Measurements from ENCODE around the gene C1orf105.

The C1orf105 gene

DNA sequence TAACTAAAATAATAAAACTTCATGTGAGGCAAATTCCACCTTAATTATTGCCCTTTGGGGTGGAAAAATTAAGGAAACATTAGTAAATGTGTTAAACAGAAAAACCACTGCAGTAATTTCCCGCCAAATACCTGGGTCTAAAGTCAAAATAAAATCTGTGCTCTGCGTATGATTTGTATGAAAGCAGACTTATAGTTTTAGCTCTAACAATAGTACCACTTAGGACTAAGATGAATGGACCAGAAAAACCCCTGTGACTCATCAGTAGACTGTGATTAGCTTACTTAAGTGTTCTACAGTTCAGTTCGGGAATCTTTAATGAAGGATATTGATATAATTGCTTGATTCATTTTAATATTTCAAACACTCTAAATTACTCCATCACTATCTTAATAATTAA is 23.3 kb upstream of the C1orf105 start:
- no peak for DNase-seq (ENCODE audit: low read depth)

DNA sequence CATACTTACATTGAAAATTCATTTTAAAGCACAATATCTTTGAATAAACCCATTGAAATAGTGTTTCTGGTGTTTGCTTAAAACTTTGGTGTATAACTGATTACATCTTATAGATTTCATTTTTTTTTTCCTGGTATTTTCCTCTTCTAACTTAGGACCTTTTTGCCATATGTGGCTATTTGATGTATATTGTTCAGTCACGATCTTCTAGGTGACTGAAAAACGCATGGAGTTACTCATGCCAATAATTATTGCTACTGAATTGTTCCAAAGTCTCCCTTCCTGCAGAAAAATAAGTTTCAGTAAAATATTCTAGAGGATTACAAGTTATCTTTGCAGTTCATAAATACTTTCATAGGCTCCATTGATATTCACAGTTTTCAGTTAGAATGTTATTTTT is 22.9 kb upstream of the C1orf105 start:
- no peak for DNase-seq (ENCODE audit: low read depth)

DNA sequence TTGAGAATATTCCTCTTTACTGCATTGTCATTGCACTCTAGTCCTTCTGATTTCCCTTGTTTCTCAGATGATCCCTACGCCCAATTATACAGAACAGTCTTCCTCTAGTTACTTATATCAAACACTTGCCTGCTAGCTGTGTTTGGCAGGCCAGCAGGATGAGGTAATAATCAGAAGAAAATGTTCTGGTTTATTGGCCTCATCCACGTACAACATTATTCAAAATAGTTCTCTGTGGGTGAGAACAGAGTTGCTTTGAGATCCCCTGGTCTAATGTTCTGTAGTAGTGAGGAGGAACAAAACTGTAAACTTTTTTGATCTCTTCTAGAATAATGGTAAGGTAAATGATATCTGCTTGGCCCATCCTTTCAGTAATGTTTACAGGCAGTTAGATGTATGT is 22.3 kb upstream of the C1orf105 start:
- no peak for DNase-seq (ENCODE audit: low read depth)

DNA sequence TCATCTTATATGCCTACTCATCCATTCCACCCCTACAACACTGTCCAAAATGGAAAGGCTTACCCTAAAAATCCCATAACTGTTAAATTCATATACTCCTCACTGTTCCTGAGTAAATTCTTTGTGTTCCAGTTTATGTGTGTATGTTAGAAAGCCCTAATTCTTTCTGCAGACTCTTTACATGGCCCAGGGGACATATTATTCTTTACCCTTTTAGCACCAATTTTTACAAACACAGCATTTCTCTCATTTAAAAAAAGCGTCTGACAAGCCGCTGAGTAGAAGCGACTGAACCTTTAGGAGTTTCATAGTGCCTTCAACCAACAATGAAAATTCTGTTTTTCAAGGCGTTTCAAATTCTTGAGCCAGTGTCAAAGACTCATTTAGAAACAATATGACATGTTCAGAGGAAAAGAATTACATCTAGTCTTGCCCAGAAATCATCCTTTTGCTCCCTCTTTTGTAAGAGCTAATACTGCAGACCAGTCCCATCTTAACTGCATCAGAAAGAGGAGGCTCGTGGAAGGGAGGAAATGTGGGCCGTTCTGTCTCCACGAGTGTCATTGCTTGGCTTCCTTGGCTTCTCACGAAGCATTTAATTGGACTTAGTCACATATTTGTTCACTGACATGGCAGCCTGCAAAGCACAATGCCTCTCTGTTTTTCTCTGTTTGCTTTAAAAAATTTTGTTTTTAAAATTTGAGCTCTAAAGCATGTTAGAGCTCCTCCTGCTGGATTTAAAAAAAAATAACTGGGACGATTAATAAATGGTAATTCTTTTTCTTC is 21.3 kb upstream of the C1orf105 start:
- DNase-seq (ENCODE audit: low read depth) = peak; percentile 94

DNA sequence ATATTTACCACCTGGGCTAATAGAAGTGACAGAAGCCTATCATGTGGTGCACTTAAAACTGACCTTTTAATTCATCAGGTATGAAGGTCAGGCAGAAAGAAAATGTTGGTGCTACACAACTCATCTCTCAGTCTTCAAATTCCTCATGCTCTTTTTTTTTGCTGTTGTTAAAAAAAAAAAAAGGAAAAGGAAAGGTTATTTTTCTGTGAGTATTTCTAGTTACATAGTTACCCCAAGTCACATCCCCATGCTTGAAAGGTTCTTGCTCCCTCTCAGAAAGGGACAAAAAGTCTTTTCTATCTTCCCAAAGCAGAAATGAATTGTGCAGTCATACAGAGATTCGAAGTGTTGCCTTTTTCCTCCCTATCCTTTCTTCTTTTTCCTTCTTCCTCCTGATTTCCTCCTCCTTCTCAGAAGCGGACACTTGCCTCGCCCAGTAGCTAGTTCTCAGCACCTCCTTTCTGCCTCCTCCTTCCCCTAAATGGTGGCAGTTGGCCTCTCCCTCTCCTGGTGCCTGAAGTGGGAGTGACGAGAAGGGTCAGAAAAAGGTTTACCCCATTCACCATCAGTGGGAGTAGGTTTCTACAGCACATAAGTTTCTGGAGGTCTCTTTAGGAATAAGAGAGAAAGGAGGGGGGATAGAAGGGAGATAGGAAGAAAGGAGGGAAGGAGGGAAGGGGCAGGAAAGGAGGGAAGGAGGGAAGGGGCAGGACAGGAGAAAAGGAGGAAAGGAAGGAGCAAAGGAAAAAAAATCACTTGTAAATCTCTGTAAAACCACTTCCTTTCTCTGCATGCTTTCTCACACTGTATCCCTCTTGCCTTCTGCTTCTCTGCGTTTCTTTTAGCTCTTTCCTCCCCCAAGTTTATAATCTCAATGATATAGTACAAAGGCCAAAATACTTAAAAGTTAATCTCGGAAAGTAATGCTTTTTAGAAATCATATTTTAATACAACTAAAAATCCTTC is 20.4 kb upstream of the C1orf105 start:
- no peak for DNase-seq (ENCODE audit: low read depth)

DNA sequence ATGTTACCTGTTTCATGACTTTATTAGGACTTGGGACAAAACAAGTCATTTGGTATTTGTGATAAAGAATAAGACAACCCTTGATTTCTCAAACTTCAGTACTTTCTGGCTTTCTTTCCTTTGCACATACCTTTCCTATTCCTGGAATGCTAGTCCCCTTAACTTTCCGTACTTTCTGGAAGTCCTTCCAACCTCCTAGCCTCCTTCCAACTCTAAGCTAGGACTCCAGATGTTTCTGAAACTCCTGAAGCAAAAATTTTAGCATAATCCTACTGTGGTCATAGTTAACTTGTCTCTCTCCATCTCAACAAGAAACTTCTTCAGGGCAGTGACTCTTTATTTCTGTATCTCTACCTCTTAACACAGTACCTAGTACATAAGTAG is 19.8 kb upstream of the C1orf105 start:
- no peak for DNase-seq (ENCODE audit: low read depth)

DNA sequence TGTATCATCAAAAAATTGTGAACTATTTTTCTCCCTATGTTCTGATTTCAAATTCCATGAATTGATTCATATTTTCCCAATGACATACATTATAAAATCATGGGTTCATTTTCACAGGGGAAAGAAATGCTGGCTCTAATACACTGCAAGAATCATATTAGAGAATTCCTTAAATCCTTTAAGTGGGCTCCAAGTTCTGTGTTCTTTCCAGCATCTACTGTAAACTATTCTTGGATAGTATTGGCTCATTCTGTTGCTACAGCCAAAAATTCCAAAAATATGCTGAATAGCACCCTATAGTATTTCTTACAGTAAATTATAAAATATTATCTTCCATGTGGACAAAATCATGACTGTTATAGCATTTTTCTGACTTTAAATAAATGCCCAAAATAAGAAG is 19.0 kb upstream of the C1orf105 start:
- no peak for DNase-seq (ENCODE audit: low read depth)

DNA sequence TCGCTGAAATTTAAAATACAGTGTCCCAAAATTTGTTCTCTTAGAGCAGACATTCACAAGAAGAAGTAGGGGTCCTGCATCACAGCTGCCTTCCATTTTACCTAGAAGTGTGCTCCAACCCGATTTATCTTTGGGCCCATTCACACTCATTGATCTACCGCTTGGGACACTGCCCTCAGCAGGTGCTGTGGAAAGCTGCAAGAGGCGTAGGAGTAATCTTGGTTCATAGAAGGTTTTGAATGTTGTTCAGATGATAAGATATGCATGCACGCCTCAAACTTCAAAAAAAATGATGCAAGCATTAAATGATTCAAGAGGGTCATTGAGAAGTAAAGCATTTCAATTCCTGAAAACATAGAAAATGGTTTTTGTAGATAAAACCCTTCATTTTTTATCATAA is 18.6 kb upstream of the C1orf105 start:
- DNase-seq (ENCODE audit: low read depth) = no peak

DNA sequence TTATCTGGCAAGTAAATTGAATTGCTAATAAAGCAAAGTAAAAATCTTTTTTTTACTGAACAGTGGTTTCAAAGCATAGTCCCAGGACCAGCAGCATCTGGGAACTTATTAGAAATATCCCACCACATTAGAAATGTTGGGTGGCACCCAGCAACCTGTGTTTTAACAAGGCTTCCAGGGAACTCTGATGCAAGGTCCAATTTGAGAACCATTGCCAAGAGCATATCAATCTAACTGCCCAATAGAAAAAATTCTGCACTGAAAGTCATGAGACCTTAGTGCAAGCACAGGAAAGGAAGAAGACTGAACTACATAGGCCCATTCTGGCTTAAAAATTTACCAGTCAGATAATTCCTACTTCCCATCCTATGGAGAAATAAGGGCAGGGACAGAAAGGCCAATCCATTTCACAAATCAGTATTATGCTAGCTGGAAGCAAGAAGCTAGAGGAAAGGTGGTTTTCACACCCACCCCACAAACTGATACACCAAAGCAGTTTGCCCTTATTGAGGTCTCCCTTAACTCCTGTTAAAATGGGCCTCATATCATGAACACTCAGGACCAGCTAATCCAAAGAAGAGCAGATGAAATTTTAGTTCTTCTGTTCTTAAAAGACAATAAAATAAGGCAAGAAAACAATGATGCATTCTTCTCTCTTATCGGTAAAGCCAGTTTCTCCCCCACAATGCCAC is 17.5 kb upstream of the C1orf105 start:
- DNase-seq (ENCODE audit: low read depth) = no peak

DNA sequence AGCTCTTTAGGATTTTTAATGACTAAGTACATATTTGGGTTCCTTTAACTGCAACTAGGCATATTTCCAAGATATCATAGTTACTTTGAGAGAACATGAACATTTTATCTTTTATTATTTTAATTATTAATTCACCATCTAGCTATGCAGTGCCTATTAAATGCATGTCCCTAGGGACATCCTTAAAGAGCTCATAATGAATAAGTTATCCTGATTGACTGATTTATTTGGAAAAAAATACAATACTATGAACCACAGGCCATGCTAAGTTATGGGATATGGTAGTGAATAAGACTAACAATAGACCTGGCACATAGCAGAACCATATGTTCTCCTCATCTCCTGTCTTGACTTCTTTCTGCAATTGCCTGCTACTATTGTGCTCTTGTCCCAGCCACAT is 16.4 kb upstream of the C1orf105 start:
- no peak for DNase-seq (ENCODE audit: low read depth)

DNA sequence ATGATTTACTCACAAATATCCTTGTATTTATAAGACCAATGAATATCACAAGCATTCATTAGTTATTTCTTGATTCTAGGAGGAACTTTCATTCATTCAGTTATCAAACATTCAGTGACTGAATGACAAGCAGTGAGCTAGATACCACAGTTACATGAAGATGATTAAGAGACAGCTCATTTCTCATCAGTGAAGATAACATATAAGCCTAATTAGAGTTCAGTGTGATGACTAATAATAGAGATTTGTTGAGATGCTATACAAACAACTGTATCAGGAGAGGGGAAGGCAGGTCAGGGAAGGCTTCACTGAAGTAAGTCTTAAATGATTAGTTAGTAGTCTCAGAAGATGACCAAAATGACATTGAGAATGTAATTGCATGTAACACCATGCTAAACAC is 14.6 kb upstream of the C1orf105 start:
- no peak for DNase-seq (ENCODE audit: low read depth)

DNA sequence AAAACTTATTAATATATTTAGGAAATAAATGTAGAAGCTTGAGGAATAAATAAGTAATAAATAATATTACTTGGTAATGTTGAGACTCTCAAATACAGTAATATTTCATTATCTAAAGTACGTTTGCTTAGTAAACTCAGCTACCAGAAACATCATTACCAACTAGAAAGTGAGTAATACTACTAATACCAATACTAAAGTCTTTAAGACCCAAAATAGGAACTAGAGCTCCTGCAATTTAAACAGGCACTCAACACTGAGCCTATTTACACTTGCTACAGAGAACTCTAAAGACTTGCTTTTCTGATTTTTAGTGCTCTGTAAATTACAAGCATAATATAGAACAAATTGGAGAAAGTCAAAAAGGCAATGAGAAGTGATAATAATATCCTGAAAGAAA is 13.5 kb upstream of the C1orf105 start:
- no peak for DNase-seq (ENCODE audit: low read depth)

DNA sequence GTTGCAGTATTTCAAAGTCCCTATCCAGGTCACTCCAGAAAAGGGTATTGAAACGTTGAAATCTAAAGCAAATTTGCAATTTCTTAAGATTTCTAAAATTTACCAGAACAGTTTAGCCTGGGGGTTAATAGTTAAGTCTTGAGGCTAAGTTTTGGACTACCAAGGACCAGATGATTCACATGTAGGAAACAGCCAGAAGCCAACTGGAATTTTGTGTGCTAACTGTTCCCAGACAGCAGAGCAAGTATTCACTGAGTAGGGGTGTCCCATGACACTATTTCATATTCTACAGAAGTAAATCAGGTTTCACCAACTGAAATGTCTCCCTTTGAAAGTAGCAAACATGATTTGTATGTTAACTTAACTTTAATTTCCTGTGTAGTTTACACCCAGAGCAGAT is 11.5 kb upstream of the C1orf105 start:
- peak; percentile 61 for DNase-seq (ENCODE audit: low read depth)

DNA sequence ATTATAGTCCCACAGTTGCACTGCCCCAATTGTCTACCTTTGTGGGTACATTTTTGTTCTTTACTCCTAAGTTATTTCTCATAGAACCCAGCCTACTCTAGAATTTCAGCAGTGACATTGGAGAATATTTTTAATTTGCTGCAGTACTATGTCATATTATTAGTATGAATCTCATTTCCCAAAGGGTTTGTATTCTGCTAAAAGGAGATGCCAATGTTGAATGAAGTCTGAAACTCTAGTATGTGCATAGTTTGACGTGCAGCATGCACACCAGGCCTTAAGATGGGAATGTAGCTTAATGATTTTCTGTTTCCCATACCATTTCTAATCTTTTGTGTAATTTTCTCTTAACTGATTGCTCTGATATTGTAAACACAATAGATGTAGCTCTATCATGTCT is 10.5 kb upstream of the C1orf105 start:
- no peak for DNase-seq (ENCODE audit: low read depth)

DNA sequence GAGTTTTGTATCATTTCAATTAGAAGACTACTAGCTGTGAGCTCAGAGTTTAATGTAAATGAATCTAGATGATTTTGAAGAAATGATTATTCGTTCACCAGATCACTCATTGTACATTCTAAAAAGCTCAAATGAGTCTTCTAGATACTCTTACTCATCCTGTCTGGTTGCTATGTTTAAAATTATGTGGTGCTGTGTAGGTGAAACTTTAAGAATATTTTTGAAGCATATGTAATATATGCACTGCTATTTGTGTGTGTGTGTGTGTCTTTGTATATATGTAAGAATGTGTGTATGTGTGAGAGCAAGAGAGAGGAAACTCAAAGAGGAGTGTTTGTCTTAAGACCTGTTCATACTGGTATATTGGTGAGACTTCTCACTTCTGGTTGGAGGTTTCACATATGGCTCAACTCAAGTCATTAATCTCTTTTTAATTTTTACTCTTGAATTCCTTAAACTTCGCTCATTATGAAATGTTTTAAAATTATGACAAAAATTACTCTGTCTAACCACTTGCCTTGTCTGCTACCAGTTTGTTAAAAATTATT is 8.6 kb upstream of the C1orf105 start:
- no peak for DNase-seq (ENCODE audit: low read depth)

DNA sequence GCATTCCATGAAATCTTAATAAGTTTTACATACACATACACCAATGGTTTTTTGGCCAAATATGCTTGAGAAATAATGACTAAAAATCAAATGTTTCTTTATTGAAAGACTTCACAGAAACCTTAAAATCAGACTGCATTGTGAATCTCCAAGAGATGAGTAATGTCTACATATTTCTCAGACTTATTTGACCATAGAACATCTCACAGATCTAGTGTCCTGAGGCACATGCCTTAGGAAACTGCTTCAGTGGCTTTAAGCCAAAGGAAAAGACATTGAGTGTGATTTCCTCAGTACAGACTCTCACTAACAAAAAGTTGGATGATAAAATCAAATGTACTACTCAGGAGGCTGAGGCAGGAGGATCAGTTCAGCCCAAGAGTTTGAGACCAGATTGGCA is 6.2 kb upstream of the C1orf105 start:
- DNase-seq (ENCODE audit: low read depth) = no peak

DNA sequence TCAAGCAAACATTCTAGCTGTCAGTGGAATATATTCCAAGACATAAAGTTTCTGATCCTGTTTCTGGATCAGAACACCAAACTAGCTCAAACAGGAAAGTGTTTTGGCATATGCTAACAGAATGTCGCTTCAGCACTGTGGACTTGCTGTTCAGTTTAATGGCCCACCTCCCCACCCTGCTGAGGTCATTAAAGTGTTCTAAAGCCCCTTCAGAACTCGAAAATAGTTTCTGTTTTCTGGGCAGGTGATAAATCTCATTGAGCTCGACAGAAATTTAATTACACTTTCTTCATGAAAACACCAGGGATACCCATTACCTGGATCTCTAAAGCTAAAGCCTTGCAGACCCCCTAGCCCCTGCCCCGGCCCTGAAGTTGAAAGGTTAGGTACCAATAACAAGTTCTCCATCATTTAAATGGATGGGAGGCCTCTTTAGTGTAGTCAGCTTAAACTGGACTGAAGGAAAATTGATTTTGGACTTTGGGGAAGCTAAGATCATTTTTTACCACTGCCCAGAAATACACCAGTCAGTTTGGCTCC is 3.9 kb upstream of the C1orf105 start:
- DNase-seq (ENCODE audit: low read depth) = no peak

DNA sequence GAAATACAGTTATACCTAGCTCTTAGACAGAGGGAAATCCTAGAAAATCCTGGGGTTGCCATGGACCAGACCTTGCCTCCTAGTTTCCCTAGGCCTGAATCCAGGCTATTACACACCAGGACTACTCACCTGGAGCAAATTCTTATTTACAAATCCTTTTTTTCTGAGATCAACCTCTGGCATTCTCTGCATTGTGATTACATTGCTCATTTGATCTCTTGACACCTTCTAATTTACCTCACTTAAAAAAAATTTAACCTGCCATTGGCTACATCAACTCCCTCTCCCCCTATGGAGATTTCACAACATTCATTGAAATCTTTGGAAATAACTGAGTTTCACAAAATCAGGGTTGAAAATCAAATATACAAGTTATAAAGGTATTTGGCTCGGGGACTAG is 2.9 kb upstream of the C1orf105 start:
- DNase-seq (ENCODE audit: low read depth) = no peak

DNA sequence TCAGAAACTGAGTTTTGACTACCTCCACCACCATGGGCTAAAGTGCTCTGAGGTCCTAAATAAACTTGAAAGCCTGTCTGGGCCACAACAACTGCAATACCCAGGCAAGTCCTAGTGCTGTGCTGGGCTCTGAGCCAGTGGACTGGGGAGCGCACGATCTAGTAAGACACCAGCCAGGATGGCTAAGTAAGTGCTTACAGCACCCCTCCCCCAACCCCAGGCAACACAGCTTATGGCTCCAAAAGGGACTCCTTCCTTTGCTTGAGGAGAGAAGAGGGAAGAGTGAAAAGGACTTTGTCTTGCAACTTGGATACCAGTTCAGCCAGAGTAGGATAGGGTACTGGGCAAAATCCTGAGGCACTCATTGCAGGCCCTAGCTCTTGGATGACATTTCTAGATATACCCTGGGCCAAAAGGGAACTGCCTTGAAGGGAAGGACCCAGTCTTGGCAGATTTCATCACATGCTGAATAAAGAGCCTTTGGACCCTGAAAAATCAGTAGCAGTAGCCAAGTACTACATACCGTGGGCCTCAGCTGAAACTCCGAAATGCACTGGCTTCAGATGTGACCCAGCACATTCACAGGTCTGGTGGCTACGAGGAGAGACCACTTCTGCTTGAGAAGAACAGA is 1.6 kb downstream of the C1orf105 start:
- no peak for DNase-seq (ENCODE audit: low read depth)

DNA sequence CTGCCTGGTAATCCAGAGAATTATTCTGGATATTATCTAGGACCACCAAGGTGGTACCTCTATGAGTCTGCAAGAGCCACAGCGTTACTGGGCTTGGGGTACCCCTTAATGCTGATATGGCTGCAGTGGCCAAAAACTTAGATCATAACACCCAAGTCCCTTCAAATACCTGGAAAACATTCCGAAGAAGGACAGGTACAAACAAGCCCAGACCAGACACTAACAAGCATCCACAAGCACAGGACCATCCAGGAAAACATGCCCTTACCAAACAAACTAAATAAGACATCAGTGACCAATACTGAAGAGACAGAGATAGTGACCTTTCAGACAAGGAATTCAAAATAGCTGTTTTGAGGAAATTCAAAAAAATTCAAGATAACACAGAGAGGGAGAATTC is 2.9 kb downstream of the C1orf105 start:
- DNase-seq (ENCODE audit: low read depth) = no peak

DNA sequence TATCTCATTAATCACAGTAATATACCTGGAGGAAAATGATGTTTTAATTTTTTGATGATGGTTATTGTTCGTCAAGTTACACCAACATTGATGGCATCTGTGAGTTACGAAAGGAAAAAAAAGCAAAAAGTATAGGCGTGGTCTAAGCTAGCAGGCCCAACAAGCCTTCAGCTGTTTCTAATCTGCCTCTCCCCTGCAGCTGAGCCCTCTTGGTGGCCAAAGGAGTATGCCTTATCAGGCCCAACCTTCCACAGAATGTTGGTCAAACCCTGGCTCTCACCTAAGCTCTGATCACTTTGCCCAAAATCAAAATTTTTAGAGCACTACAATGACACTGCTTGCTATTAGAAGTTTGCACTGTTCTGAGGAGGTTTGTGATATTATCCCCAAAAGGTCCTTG is 4.9 kb downstream of the C1orf105 start:
- no peak for DNase-seq (ENCODE audit: low read depth)

DNA sequence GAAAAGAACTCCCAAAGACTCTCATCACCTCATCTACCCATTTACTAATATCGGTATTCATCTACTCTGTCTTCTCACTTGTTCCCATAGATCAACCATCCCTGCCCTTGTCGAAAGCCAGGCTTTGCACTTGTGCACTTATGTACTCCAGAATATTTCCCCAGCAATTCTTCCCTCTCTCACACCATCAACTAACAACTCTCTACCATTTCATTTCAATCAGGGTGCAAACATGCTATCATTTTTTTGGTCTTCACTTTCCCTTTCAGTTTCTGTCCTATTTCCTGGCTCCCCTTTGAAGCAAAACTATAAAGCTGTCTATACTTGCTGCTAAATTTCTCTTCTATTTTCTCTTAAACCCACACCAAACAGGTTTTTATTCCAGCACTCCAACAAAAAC is 6.7 kb downstream of the C1orf105 start:
- no peak for DNase-seq (ENCODE audit: low read depth)
